Activated CD8-positive, alpha-beta memory T cell treated with anti-CD3 and anti-CD28 coated beads, Interleukin-2, amount 50 U/mL, for 4 hours (primary cell): Measurements from ENCODE around the gene ABCC6.
"Not testable (repeated sequence)": the region's sequence is repeated elsewhere in the genome, so short reads cannot be mapped to it uniquely, and the experiment has no call there.

Source experiments
- DNase-seq: peaks from one replicate; pipeline ENCODE4 v3.0.0-alpha.2; 2020

ABCC6 gene

DNA sequence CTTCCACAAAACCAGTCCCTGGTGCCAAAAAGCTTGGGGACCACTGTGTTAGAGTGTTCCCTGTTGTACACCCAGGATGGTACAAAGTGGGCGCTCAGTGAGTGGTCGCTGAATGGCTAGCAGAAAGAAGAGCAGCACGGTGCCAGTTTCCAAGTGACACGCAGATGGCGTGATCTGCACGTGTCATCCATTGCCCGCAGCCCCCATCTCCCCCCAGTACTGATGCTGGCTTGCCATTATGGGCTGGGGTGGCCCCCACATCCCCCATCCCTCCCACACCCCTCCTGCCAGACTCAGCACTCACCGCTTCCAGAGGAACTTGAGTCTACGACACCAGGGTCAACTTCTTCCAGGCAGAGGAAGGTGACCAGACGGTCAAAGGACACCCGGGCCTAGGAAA, 36.5 kb downstream of the ABCC6 start:
- no peak for DNase-seq

DNA sequence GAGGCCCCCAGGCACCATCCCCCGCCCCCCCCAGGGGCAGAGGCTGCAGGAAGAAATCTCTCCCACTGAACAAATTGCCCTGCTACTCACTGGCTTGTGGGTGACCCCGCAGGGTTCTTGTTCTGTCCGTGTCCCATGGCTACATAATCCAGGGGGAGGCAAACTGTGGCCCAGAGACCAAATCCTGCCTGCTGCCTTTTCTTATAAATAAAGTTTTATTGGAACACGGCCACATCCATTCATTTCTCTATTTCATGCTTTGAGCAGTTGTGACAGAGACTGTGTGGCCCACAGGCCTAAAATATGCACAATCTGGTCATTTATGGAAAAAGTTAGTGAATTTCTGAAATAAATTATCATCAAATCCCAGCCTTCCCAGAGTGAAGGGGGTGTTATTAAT, 38.2 kb downstream of the ABCC6 start:
- DNase-seq = no peak

DNA sequence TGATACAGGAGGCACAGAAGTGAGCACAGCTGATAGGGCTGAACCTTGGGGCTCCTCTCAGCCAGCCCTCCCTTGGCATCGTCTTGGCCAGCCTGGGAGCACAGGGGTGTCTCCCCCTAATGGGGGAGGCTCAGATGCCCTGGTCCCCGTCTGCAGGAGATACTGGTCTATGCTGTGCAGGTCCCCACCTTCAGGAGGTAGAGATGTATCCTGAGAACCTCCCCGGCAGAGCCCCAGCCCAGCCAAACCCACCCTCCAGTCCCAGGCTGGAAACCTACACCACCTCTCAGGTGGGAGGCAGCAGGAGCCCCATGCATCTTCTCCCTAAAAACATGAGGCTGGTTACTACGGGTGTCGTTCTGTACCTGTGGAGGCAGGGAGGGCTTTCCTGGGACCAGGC, 38.7 kb downstream of the ABCC6 start:
- DNase-seq = no peak

DNA sequence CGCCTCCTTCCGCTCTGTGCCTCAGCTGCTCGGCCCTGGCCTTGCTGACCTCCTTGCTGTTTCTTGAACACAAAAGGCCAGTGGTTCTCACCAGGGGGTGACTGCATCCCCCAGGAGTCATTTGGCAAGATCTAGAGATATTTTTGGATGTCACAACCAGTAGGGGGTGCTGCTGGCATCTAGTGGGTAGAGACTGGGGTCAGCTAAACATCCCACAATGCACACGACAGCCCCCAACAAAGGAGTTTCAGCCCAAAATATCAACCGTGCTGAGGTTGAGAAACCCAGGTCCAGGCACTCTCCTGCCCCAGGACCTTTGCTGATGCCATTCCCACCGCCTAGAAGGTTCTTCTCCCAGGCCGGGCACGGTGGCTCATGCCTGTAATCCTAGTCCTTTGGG, 39.7 kb downstream of the ABCC6 start:
- DNase-seq = no peak

DNA sequence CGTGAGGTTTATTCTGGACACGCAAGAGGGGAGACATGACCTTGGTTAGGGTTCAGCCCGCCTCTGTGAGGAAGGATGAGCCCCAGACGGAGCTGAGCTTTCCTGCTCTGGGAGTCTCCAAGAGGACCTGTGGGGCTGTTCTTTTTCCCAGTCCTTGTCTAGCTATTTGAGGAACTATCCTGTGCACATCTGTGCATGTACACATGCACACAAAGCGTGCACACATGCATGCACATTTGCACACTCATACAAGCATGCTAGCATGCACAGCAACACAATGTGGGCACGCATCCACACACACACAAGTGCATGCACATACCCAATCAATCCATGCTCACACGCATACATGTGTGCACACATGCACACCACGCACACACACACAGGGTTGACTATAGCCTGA, 40.4 kb downstream of the ABCC6 start:
- no peak for DNase-seq

DNA sequence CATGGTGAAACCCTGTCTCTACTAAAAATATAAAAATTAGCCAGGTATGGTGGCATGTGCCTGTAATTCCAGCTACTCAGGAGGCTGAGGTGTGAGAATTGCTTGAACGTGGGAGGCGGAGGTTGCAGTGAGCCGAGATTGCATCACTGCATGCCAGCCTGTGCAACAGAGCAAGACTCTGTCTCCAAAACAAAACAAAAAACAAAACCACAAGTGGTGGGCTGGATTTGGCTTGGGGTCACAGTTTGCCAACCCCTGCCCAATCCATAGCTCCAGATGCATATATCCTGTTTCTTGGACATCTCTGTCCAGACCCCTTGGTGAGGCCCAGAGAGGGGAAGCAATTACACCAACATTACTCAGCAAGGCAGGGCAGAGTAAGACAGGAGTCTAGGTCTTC, 41.5 kb downstream of the ABCC6 start:
- not testable (repeated sequence) for DNase-seq

DNA sequence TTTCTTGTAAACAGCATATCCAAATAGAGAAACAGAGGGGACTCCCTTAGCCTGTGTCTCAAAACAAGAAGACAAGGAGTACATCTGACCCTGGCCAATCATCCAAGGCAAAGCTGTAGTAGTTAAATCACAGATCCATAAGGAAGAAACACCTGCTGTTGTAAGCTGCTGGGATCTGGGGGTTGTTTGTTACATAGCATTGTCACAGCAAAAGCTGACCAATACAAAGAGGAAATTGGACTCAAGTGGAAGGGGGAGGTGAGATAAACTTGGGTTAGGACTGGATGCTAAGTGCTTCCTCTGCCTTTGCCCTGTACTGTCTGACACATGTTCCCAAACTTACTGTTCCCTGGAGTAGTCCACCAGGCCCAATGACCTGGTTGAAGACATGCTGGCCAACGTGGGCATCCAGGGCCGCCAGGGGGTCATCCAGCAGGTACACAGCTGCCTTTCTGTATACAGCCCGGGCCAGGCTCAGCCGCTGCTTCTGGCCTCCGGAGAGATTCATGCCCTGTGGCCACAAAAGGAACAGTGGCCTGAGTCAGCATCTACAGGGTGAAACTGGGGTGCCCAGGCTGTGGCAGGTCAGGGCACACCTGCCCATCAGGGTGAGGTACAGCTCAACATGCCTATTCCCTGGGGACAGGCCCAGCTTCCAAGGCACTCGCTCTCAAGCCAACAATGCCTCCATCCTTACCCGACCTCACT, 44.7 kb downstream of the ABCC6 start:
- DNase-seq = no peak

DNA sequence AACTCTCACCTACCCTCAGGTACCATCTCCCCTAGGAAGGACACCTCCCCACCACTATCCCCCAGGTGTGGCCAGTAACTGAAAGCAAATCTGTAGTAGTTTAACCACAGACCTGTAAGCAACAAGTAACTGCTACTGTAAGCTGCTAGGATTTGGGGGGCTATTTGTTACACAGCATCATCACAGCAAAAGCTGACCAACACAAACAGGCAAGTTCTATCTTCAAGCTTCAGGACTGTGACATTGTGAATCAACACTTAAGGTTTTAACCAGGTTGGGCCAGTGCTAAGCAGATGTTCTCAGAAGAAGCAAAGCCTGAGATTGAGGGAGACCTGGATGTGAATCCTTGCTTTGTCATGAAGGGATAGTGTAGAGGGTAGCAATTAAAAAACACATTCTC, 47.0 kb downstream of the ABCC6 start:
- DNase-seq = no peak

DNA sequence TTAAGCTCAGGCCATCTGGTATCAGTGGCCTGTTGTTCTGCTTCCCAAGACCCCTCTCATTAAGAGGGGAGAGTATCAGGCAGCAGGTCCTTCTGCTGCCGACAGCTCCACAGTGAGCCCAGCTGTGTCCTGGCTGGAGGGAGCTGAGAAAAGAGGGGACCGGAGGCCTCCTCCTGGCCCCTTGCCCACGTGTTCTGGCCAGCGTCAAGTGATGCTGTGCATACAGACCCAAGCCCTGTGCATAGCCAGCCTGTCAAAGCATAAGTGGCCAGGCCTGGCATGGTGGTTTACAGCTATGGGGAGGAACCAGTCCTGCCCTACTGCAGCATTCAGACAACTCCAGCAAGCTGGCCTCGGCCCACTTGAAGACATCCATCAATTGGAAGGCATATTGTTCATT, 48.0 kb downstream of the ABCC6 start:
- no peak for DNase-seq

DNA sequence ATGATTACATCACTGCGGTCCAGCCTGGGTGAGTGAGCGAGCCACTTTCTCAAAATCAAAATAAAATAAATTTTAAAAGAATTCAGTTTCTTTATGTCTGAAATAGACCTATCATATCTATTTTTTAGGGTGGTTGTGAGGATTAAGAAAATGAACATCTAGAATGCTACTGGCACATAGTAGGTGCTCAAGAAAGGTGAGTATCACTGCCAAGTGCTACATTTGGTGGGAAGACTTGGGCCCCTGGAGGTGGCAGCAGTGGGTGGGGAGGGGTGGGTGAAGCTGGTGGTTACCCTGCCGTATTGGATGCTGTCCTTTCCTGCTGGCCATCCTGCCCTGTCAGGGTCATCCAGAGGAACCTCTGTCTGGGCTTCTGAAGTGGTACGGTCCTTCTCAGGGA, 50.3 kb downstream of the ABCC6 start:
- no peak for DNase-seq

DNA sequence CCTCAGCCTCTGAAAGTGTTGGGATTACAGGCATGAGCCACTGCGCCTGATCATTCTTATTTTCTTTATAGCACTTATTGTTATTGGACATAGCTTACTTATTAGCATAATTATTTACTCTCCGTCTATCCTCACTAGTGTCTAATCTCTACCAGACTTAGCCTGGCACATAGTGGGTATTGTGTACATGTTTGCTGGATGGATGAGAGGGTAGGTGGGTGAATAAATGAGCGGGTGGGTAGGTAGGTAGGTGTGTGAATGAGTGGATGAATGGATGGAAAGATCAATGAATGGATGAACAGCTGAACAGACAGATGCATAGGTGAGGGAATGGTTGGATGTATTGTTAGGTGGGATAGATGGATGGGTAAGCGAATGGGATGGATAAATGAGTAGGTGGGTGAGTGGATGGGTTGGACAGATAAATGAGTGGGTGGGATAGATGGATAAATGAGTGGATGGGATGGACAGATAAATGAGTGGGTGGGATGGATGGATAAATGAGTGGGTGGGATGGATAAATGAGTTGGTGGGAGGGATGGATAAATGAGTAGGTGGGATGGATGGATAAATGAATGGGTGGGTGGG, 51.9 kb downstream of the ABCC6 start:
- DNase-seq = no peak

DNA sequence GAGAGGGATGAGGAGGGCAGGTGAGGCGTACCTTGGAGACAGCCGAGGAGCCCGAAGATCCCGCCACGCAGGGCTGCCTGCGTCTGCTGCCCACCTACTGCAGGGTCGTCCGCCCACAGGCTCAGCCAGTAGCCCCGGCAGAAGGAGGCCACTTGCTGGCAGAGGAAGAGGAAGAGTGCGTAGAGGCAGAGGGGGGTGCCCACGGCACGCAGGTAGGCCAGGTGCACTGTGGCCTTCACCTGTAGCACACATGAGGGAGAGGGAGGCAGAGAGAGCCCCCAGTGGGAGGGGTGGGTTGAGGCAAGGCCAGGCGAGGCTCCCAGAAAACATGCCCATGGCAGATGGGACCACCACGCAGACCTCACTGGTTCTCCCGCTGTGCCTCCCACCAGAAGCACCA, 53.7 kb downstream of the ABCC6 start:
- DNase-seq = no peak

DNA sequence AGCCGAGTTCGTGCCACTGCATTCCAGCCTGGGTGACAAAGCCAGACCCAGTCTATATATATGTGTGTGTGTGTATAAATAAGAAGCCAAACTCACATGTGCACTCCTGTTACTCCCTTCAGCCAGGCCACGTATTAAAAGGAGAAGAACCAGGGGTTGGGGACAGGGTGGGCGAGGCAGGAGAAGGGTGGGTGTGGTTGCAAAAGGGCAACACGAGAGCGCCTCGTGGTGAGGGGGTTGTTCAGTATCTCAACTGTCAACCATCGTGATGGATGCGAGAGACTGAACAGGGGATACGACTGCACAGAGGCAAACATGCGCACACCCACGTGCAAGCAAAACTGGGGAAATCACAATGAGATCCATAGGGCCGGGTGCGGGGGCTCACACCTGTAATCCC, 54.9 kb downstream of the ABCC6 start:
- no peak for DNase-seq

DNA sequence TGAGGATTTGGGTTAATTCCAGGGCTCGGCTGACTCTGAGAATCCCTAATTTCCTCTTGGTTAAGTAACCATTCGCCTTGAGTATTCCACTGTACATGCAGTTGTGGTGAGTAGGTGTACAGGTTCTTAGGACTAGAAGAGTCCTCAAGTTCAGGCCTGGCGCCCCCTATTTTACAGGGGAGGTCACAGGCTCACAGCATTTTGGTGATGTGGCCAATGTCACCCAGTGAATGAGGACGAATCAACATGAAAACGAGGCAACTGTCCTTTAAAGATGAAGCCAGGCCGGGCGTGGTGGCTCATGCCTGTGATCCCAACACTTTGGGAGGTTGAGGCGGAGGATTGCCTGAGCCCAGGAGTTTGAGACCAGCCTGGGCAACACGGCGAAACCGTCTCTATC, 55.4 kb downstream of the ABCC6 start:
- DNase-seq = no peak

DNA sequence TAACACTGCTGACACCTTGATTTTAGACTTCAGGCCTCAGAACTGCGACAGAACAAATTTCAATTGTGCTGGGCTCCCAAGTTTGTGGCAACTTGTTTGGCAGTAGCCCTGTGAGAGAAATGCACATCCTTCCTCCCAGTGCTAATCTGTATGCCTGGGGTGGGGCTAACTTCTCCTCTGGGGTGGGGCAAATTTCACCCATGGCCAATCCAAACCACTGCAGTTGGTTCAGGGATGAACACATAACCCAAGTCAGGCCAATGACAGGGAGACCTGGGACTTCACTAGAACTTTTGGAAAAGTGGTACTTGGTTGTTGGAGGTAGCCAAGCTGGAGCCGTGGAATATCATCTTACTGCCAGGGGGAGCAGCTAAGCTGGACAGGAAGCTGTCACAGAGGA, 56.3 kb downstream of the ABCC6 start:
- no peak for DNase-seq

DNA sequence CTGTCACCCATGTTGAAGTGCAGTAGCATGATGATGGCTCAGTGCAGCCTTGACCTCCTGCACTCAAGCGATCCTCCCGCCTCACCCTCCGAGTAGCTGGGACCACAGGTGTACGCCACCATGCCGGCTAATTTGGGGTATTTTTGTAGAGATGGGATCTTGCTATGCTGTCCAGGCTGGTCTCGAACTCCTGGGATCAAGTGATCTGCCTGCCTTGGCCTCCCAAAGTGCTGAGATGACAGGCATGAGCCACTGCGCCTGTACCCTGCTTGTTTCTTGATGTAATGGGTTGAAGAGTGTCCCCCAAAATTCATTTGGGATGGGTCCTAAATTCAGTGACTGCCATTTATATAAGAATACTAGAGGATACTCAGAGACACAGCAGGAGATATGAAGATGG, 57.2 kb downstream of the ABCC6 start:
- no peak for DNase-seq

DNA sequence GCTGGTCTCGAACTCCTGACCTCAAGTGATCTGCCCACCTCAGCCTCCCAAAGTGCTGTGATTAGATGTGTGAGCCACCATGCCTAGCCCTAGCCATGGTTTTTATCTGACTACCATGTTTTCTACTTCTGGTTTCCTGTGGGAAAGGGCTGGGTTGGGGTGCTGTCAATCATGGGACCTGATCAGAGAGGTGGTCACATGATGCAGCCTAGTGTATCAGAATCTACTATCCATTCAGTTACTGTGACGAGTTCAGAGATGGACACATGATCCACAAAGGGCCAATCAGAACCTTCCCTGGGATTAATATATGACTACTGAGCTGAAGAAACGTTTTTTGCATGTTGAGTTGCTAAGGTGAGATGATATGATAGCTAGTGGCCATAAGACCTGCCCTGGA, 59.1 kb downstream of the ABCC6 start:
- no peak for DNase-seq

DNA sequence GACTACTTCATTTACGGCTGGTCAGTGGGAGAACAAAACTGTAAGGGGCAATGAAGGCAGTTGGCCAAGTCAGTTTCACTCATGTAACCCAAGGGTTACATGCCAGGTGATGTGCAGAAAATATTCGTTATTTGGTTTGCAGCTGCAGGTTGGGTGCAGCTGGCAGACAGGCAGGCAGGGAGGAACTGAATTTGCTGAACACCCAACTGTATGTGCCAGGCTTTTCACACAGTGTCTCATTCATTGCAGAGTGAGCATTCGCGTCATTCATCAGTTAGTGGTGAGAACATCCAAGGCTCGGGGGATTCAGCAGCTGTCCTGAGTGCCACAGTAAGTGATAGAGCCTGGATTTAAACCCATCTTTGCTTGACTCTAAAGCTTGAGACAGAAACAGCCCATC, 59.7 kb downstream of the ABCC6 start:
- DNase-seq = no peak

DNA sequence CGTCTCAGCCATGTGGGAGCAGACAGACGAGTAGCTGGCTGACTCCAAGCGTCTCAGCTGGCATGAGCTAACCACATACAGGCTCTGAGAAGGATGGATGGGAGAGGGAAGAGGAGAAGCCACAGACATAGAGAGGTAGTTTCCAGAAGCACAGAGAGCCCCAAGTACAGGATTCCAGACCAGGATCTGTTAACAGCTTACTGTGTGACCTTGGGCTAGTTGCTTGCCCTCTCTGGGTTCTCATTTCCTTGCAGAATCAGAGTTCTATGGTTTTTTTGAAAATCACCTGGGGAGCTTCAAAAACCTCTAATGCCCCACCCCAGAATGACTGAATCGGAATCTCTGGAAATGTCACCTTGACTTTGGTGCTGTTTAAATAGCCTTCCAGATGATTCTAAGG, 60.2 kb downstream of the ABCC6 start:
- no peak for DNase-seq

DNA sequence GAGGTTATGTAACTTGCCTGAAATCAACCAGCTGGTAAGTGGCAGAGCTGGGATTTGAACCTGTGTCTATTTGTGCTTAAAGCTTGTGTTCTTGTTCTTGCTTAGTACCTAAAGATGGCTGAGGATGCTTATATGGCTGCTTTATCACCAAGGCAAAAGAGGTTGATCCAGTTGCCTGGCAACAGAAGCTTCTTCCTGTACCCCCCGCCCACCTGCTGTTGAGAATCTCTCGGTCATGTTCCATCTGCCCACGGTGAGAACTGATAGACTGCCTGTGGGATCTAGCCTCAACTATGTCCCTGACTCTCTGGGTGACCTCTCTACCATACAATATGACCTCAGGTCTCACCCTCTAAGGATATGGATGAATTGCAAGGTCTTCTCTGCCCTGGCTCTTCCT, 60.7 kb downstream of the ABCC6 start:
- no peak for DNase-seq

DNA sequence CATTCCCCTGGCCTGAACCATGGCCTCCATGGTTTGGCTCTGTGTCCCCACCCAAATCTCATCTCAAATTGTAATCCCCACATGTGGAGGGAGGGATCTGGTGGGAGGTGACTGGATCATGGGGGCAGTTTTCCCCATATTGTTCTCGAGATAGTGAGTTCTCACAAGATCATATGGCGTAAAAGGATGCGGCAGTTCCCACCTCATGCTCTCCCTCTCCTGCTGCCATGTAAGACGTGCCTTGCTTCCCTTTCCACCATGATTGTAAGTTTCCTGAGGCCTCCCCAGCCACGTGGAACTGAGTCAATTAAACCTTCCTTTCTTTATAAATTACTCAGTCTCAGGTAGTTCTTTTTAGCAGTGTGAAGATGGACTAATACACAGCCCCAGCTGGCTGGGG, 61.5 kb downstream of the ABCC6 start:
- DNase-seq = not testable (repeated sequence)

DNA sequence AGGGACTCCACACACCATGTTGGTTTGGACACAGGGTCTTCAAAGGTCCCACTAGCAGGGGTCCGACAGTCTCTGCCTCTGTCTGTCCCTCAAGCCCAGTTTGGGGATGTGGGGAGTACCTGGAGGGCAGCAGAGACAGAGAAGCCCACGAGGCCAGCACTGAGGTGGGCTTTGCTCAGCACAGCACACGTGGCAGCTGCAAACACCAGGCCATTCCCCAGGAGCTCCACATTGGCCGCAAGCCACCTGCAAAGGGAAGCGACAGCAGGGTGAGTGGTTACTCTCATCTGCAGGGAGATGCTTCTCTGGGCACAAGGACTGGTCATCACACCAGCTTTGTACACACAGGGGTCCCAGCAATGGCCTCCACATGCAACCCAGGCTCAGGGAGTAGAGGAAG, 62.0 kb downstream of the ABCC6 start:
- DNase-seq = no peak

DNA sequence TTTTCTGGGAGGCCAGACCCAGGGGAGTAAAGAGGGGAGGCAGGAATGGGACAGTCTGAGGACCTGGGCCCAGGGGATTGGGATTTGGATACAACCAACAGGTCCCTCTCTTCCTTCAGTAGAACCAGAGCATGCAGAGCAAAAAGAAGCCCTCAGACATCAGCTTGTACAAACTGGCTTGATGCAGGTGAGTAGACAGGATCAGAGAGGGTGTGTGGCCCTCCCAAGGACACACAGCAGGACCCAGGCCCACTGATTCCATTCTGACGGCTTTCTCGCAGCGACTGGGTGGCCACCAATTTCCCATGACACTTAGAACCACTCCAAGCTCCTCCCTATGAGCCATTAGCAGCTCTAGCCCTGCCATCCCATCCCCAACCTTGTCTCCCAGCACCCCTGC, 63.6 kb downstream of the ABCC6 start:
- DNase-seq = no peak

DNA sequence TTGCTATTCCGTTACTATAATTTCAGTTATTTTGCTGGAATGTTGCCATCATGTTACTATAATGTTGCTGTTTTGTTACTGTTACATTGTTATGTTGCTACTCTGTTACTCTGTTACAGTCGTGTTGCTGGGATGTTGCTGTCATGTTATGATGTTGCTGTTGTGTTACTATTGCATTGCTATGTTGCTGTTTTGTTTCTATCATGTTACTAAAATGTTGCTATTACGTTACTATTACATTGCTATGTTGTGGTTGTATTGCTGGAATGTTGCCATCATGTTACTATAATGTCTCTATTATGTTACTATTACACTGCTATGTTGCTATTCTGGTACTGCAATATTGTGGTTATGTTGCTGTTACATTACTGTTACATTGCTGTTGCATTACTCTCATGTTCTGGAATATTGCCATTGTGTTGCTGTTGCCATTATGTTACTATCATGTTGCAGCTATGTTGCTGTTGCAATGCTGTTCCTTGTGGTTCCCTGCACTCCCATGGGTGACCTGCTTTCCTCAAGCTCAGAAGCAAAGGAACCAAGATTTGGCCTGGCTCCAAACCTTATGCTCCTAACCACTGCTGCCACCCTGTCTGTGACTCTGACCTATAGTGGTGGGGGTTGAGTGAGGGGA, 64.4 kb downstream of the ABCC6 start:
- DNase-seq = no peak
